AG04450 (cell line): ENCODE results near the gene ITK. TPM values are rescaled to one million over a fixed set of nuclear protein-coding genes. Genes with fewer than 3 reads are reported as not detected.

Experiments used
- CTCF ChIA-PET: fragments of 300-600, 350-600 bp; formaldehyde crosslinking; extraction: SDS; loops from one replicate; lab custom pipeline; 2022; ENCODE audit warnings: antibody characterized with exemption, inconsistent platforms; lab: Charles Lee
- POLR2A ChIA-PET: fragments of 350-600 bp; formaldehyde crosslinking; extraction: SDS; loops from one replicate; lab custom pipeline; 2021; ENCODE audit warnings: antibody characterized with exemption, inconsistent platforms; lab: Yijun Ruan, JAX
- DNase-seq: peaks from one replicate; pipeline ENCODE4 v3.0.0-alpha.2; 2011; ENCODE audit warnings: low read depth, low spot score
- H3K27ac ChIP-seq: one replicate; pipeline ENCODE4 v1.5.1; 2012; ENCODE audit warnings: low read depth, low read length, control low read depth
- H3K27me3 ChIP-seq: one replicate; pipeline ENCODE4 v1.6.0; 2012; ENCODE audit warnings: low read length; ENCODE audit not compliant: control insufficient read depth, insufficient read depth
- H3K4me3 ChIP-seq: 2 replicates; pipeline ENCODE4 v1.5.1; 2011; ENCODE audit warnings: mild to moderate bottlenecking, low read depth, low read length, control low read depth
- H3K9me3 ChIP-seq: 2 replicates; pipeline ENCODE4 v1.5.1; 2012; ENCODE audit warnings: low read length; ENCODE audit not compliant: control insufficient read depth, insufficient read depth
- polyA plus RNA-seq: library from polyadenylated mRNA; depleted of rRNA; stranded (reverse); fragments of >200 nt; gene quantifications from 2 replicates; pipeline ENCODE4 v1.2.3, GENCODE V29; 2011
- TF ChIP-seq, protein P1 (sequence below): IDR thresholded peaks from 2 replicates; pipeline ENCODE4 v1.5.1; 2011; ENCODE audit warnings: low read depth, low read length, control low read depth, inconsistent platforms

The ITK gene
- polyA plus RNA-seq, 1 experiment, result not detected

DNA sequence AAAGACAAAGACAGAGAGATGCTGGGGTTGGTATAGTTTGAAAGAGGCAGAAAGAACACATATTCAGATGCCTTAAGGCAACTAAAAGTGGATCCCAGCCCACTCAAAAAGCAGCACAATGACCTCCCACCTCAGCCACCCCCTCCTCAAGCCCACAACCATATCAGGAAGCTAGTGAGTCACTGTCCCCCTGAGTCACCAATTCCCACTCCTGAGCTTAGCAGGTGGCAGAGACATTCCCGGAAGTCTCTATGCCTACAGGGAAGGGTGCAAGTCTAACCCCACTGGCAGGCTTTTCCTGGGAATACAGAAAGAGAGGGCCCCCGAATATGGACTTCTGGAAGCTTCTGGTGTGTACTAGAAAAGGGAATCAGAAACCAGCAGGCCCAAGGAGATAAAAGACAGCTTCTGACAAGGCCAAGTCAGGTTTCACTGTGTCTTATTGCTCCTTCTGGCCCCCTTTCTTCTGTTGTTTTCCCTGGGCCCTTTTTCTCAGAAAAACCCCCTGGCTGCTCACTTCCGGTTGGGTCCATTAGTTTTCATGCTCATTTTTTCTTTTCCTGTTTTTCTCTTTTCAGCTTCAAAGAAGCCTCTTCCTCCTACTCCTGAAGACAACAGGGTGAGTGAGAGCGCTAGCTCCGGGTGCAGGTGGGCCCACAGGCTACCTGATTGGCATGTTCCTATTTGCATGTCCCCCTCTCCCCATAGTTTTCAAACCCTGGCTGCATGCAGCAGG, 36.8 kb downstream of the ITK start:
- H3K27me3 ChIP-seq, result no peaks in the 10 kb centered on the region
- POLR2A ChIA-PET, result no interaction called here
- no peak overlapping the region for H3K27ac ChIP-seq
- H3K4me3 ChIP-seq, result no peak overlapping the region
- TF ChIP-seq, protein P1, sequence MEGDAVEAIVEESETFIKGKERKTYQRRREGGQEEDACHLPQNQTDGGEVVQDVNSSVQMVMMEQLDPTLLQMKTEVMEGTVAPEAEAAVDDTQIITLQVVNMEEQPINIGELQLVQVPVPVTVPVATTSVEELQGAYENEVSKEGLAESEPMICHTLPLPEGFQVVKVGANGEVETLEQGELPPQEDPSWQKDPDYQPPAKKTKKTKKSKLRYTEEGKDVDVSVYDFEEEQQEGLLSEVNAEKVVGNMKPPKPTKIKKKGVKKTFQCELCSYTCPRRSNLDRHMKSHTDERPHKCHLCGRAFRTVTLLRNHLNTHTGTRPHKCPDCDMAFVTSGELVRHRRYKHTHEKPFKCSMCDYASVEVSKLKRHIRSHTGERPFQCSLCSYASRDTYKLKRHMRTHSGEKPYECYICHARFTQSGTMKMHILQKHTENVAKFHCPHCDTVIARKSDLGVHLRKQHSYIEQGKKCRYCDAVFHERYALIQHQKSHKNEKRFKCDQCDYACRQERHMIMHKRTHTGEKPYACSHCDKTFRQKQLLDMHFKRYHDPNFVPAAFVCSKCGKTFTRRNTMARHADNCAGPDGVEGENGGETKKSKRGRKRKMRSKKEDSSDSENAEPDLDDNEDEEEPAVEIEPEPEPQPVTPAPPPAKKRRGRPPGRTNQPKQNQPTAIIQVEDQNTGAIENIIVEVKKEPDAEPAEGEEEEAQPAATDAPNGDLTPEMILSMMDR, result no peak
- CTCF ChIA-PET, result no interaction called here
- H3K9me3 ChIP-seq, result no peaks in the 10 kb centered on the region
- DNase-seq, result no peak

DNA sequence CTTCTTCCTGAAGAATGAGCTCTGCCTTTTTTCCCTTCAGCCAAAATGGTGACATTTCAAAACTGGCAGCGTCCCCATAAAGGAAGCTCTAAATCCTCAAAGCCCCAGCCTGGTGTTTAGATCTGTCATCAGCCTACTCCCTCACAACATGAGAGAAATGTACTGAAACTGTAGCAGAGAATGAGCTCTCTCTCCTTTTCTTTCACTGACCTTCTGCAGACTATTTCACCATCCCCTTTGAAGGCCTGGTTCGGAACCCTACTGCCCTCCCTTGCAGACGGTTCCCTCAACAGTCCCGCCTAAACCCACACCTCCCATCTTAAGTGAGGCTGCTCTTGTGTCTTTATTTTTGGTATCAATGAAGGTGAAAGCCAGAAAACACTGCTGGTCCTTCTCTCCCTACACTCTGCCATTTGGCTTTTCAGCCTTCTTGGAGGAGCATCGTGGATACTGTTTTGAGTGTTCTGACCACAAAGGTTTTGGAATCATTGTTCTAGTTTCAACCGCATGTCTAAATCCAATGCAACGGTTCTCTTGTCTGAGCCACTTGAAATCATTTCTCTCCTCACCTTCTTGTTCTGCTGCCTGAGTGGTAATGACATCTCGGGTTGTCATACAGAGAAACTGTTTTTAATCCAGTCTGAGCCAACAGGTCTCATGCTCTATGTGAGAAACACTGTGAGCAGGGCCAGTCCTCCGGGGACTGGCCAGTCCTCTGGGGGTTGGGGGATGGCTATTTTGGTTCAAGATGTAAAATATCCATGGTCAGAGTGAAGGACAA, 39.0 kb downstream of the ITK start:
- TF ChIP-seq, protein P1, result no peak
- Histone ChIP-seq H3K27ac (no peak overlapping the region), H3K4me3 (no peak overlapping the region), H3K27me3 (no peaks in the 10 kb centered on the region), H3K9me3 (no peaks in the 10 kb centered on the region)
- CTCF ChIA-PET, result no interaction called here
- no peak for DNase-seq
- POLR2A ChIA-PET, result no interaction called here

DNA sequence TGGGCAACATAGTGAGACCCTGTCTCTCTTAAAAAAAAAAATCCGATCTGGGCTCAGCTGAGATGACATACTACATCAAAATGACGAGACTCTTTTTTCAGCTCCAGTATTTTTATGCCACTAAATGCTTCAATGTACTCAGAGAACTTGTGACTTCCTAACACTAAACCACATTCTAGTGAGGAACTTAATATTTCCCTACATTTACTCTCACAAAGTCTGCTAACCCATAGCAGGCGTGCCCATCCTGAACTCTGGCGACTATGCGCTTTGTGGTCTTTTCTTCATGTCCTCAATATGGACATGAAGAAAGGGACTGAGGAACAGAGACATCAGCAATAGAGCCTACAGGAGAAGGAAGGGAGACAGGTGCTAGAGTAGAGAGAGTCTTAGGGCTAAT, 41.3 kb downstream of the ITK start:
- Histone ChIP-seq H3K27me3 (no peaks in the 10 kb centered on the region), H3K9me3 (no peaks in the 10 kb centered on the region), H3K27ac (no peak overlapping the region), H3K4me3 (no peak overlapping the region)
- POLR2A ChIA-PET, result no interaction called here
- DNase-seq, result no peak
- CTCF ChIA-PET, result no interaction called here
- TF ChIP-seq, protein P1, result no peak

DNA sequence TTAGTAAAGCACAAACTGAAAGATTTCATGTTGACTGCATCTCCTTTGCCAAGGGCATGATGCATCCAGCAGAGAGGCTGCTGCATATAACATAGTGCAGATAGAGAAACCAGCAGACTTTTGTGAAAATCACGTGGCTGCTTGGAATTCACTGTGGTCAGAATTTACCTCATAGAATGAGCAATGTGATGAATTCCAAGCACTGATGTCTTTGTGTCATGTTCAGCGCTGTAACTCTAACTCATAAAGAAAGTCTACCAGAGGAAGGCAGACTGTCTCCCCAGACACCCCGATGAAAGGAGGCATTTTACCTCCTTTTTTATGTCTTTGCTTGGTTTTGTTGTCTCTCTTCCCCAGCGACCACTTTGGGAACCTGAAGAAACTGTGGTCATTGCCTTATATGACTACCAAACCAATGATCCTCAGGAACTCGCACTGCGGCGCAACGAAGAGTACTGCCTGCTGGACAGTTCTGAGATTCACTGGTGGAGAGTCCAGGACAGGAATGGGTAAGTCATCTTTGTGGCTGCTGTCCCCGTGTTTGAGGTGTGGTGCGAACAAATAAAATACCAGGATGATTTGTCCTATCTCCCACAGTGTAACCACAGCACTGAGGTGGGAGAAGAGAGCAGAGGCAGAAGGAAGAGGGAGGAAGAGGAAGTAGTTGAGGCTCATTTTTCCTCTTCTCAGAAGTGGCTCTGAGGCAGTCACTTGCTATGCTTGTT, 42.0 kb downstream of the ITK start:
- Histone ChIP-seq H3K27ac (no peak overlapping the region), H3K27me3 (no peaks in the 10 kb centered on the region), H3K4me3 (no peak overlapping the region), H3K9me3 (no peaks in the 10 kb centered on the region)
- ChIA-PET CTCF (no interaction called here), POLR2A (no interaction called here)
- DNase-seq, result no peak
- TF ChIP-seq, protein P1, result no peak
